Fibroblast of pulmonary artery (primary cell): ENCODE data around the gene HOXB7.

ENCODE experiments used
- DNase-seq: peaks from one replicate; pipeline ENCODE4 v3.0.0-alpha.2; 2010; ENCODE audit warnings: low read depth
- H3K4me3 ChIP-seq: replicated peaks from 2 replicates; pipeline ENCODE4 v1.5.1; 2011; ENCODE audit warnings: low read depth, mild to moderate bottlenecking, control low read depth, low read length, moderate library complexity
- TF ChIP-seq, protein P1 (sequence below): IDR thresholded peaks from 2 replicates; pipeline ENCODE4 v1.5.1; 2011; ENCODE audit warnings: mild to moderate bottlenecking, control low read depth, low read length, inconsistent platforms; ENCODE audit errors: missing control alignments

The HOXB7 gene

GRCh38 chr17:48619826-48620449, 9.1 kb upstream of the HOXB7 start:
- TF ChIP-seq, protein P1, sequence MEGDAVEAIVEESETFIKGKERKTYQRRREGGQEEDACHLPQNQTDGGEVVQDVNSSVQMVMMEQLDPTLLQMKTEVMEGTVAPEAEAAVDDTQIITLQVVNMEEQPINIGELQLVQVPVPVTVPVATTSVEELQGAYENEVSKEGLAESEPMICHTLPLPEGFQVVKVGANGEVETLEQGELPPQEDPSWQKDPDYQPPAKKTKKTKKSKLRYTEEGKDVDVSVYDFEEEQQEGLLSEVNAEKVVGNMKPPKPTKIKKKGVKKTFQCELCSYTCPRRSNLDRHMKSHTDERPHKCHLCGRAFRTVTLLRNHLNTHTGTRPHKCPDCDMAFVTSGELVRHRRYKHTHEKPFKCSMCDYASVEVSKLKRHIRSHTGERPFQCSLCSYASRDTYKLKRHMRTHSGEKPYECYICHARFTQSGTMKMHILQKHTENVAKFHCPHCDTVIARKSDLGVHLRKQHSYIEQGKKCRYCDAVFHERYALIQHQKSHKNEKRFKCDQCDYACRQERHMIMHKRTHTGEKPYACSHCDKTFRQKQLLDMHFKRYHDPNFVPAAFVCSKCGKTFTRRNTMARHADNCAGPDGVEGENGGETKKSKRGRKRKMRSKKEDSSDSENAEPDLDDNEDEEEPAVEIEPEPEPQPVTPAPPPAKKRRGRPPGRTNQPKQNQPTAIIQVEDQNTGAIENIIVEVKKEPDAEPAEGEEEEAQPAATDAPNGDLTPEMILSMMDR, result no peak
- H3K4me3 ChIP-seq, result no peak overlapping the region
- no peak for DNase-seq

- H3K4me3 ChIP-seq, result no peak overlapping the region
- peak; percentile 86 for DNase-seq
- TF ChIP-seq, protein P1, result peak; percentile 88
Observed at GRCh38 chr17:48618256-48618896, 7.6 kb upstream of the HOXB7 start.

DNA sequence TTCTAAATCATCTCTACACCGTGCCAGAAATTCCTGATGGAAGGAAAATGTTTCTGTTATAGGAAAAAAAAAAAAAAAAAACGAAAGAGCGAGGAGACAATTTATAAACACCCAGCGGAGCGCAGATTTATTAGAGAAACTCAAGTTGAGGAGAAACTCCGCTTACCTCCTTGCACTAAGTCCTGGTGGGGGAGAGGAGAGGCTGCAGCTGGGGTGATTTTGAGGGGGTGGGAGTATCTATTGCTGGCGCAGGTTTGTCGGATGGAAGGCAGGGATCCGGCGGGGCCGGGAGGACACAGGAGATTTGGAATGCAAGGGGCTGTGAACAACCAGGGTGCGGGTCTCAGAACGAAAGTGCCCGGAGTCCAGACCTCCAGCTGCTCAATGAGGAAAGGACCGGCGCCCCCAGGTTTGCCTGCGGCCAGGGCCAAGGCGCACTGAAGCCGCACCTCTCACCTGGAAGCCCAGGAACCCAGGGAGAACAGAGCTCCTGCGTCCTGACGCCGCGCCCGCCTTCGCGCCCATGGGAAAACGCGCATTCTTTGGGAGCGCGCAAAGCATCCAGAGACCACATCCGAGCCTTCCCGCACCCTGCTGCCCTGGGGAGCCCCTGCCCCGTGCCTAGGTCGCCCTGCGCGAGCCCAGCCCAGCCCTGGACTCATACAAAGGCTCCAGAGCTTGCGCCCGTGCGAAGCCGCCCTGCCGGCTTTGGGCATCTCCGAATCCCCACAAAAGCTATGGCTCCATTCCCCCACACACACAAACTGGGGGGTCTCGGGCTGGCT, 6.8 kb upstream of the HOXB7 start:
- TF ChIP-seq, protein P1, result no peak
- DNase-seq, result no peak
- no peak overlapping the region for H3K4me3 ChIP-seq

DNA sequence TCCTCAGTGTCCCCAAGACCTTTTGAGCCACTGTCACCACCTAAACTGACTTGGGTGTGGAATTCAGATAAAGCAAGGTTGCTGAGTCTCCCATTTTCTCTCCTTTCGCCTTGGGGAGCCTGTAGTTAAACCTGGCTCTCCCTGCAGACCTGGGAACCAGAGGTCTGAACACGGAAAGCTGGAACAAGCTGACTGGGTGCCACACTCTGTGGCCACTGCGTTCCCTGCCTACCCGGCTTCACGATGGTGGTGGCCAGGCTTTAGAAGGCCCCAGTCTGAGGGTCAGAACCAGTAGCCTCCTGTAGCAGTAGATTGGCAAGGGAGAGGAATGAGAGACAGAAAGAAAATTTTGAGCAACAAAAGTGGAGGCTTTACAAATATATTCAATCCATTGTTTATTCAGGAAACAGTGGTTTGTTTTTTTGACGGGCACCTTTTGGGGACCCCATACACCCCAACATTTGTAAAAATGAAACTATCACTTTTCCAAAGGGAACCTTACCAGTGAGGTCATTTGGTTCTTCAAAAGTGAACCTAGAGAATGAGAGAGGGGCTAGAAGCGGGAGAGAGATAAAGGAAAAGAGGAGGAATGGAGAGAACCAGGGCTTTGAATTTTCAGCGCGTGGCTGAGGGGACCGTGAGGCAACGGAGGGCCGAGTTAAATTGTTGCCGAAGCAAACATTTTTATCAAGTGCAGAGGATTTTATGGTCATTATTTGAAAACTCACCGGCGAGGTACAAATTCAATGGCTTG, 6.1 kb upstream of the HOXB7 start:
- TF ChIP-seq, protein P1, result no peak
- no peak for DNase-seq
- H3K4me3 ChIP-seq, result no peak overlapping the region

DNA sequence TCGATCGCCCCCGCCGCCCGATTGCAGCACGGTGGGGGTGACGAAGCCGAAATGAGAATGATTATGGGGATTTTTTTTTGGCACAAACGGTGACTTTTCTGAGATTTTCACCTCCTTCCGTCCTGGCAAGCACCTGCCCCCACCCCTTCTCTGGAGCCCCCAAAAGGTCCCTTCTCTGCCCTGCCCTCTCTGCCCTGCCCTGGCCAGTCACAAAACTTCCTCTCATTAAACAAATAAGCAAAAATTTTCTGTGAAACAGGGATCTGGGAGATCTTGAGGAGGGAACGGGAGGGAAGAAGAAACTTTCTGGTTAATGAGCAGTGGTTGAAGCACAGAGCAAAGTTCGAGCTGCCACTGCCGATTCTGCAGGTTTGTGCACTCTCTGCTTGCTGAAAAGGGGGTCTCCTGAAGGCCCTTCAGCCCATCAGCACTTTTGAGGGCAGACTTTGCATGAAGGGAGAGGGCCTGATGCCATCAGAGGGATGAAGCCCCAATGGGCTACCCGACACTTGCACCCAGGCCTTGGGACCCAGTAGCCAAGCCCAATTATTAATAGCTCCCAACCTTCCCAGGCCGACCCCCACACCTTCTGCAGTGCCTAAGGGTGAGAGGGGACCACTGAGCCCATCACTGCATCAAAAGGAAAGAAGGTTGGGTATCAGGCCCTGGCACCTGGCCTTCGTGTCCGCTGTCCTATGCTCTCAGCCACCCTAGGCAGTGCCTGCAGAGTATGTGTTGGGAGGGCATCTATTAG, 5.3 kb upstream of the HOXB7 start:
- TF ChIP-seq, protein P1, result no peak

More for the DNA sequence above, 5.3 kb upstream of the HOXB7 start:
- no peak for DNase-seq
- H3K4me3 ChIP-seq, result no peak overlapping the region
